ENCODE measurements around the gene ATP5PD.

Gene ATP5PD

GRCh38 chr17:75041656-75042280 lies 5.0 kb downstream of the ATP5PD start:
- in situ Hi-C loops (cut with MboI; ENCODE audit: low sequenced_read_pairs, unreplicated experiment), result no loop called here
- no peak for TF ChIP-seq CTCF (IDR thresholded peaks at IDR 0.05; ENCODE audit: borderline replicate concordance, control extremely low read depth, extremely low read depth, insufficient read depth, missing control alignments)
- no peak for DNase-seq (ENCODE audit: low spot score)

GRCh38 chr17:75039238-75039637 lies 7.5 kb downstream of the ATP5PD start:
- no peak for DNase-seq (ENCODE audit: low spot score)
- no peak for TF ChIP-seq CTCF (IDR thresholded peaks at IDR 0.05; ENCODE audit: borderline replicate concordance, control extremely low read depth, extremely low read depth, insufficient read depth, missing control alignments)

GRCh38 chr17:75036643-75037268 lies 10.0 kb downstream of the ATP5PD start:
- DNase-seq (ENCODE audit: low spot score), result no peak
- in situ Hi-C loops (cut with MboI; ENCODE audit: low sequenced_read_pairs, unreplicated experiment), result no loop called here
- TF ChIP-seq CTCF (IDR thresholded peaks at IDR 0.05; ENCODE audit: borderline replicate concordance, control extremely low read depth, extremely low read depth, insufficient read depth, missing control alignments), result no peak

More at GRCh38 chr17:75039238-75039637, 7.5 kb downstream of the ATP5PD start:
- in situ Hi-C loops (cut with MboI; ENCODE audit: low sequenced_read_pairs, unreplicated experiment), result no loop called here

GRCh38 chr17:75034236-75034908 lies 12.4 kb downstream of the ATP5PD start:
- no peak for TF ChIP-seq CTCF (IDR thresholded peaks at IDR 0.05; ENCODE audit: borderline replicate concordance, control extremely low read depth, extremely low read depth, insufficient read depth, missing control alignments)
- in situ Hi-C loops (cut with MboI; ENCODE audit: low sequenced_read_pairs, unreplicated experiment), result no loop called here
- peak; percentile 88 for DNase-seq (ENCODE audit: low spot score)

- DNase-seq (ENCODE audit: low spot score), result peak; percentile 84
- in situ Hi-C loops (cut with MboI; ENCODE audit: low sequenced_read_pairs, unreplicated experiment), result no loop called here
- no peak for TF ChIP-seq CTCF (IDR thresholded peaks at IDR 0.05; ENCODE audit: borderline replicate concordance, control extremely low read depth, extremely low read depth, insufficient read depth, missing control alignments)
Measured at GRCh38 chr17:75033346-75034235, 13.2 kb downstream of the ATP5PD start.

- no peak for TF ChIP-seq CTCF (IDR thresholded peaks at IDR 0.05; ENCODE audit: borderline replicate concordance, control extremely low read depth, extremely low read depth, insufficient read depth, missing control alignments)
- peak; percentile 30 for DNase-seq (ENCODE audit: low spot score)
- in situ Hi-C loops (cut with MboI; ENCODE audit: low sequenced_read_pairs, unreplicated experiment), result no loop called here
Measured at GRCh38 chr17:75032720-75033280, 14.0 kb downstream of the ATP5PD start.
